Glomerular visceral epithelial cell (primary cell): ENCODE measurements around the gene NCBP1.

Experiments
- DNase-seq: peaks from one replicate; pipeline ENCODE4 v3.0.0-alpha.2; 2016; ENCODE audit errors: extremely low spot score

Gene NCBP1

GRCh38 chr9:97625620-97626019 is 8.0 kb upstream of the NCBP1 start:
- DNase-seq, result no peak

GRCh38 chr9:97627624-97628023 is 6.0 kb upstream of the NCBP1 start:
- DNase-seq, result no peak

GRCh38 chr9:97628668-97629067 is 5.0 kb upstream of the NCBP1 start:
- peak; percentile 7 for DNase-seq

GRCh38 chr9:97629156-97629555 is 4.5 kb upstream of the NCBP1 start:
- DNase-seq, result no peak

- DNase-seq, result no peak
Measured at GRCh38 chr9:97630591-97630990, 3.0 kb upstream of the NCBP1 start.

GRCh38 chr9:97632248-97632984 is 1.2 kb upstream of the NCBP1 start:
- DNase-seq, result no peak

GRCh38 chr9:97633859-97634490 is 354 bp downstream of the NCBP1 start:
- DNase-seq, result peak; percentile 5

- no peak for DNase-seq
Measured at GRCh38 chr9:97635026-97635425, 1.4 kb downstream of the NCBP1 start.

GRCh38 chr9:97636903-97637302 is 3.3 kb downstream of the NCBP1 start:
- DNase-seq, result no peak

GRCh38 chr9:97638666-97639065 is 5.0 kb downstream of the NCBP1 start:
- no peak for DNase-seq

GRCh38 chr9:97640325-97640724 is 6.7 kb downstream of the NCBP1 start:
- DNase-seq, result no peak

GRCh38 chr9:97645720-97646119 is 12.1 kb downstream of the NCBP1 start:
- no peak for DNase-seq

GRCh38 chr9:97647996-97648395 is 14.4 kb downstream of the NCBP1 start:
- DNase-seq, result no peak

- no peak for DNase-seq
Measured at GRCh38 chr9:97651646-97652045, 18.0 kb downstream of the NCBP1 start.

GRCh38 chr9:97658707-97659106 is 25.1 kb downstream of the NCBP1 start:
- DNase-seq, result no peak

GRCh38 chr9:97659771-97660170 is 26.1 kb downstream of the NCBP1 start:
- DNase-seq, result no peak

- DNase-seq, result no peak
Measured at GRCh38 chr9:97660340-97660739, 26.7 kb downstream of the NCBP1 start.

- no peak for DNase-seq
Measured at GRCh38 chr9:97660847-97661246, 27.2 kb downstream of the NCBP1 start.

GRCh38 chr9:97665742-97666141 is 32.1 kb downstream of the NCBP1 start:
- DNase-seq, result no peak

- no peak for DNase-seq
Measured at GRCh38 chr9:97666907-97667686, 33.5 kb downstream of the NCBP1 start.

- no peak for DNase-seq
Measured at GRCh38 chr9:97668485-97668884, 34.9 kb downstream of the NCBP1 start.

- DNase-seq, result no peak
Measured at GRCh38 chr9:97670586-97670985, 37.0 kb downstream of the NCBP1 start.

- DNase-seq, result no peak
Measured at GRCh38 chr9:97672403-97672802, 38.8 kb downstream of the NCBP1 start.
